Retinal pigment epithelial cell (primary cell): ENCODE results near the gene STH.
"Not testable (repeated sequence)": the region's sequence is repeated elsewhere in the genome, so short reads cannot be mapped to it uniquely, and the experiment has no call there.

Experiments used
- DNase-seq: peaks from one replicate; pipeline ENCODE4 v3.0.0-alpha.2; 2010; ENCODE audit warnings: low read depth
- H3K4me3 ChIP-seq: 2 replicates; pipeline ENCODE4 v1.5.1; 2011; ENCODE audit warnings: mild to moderate bottlenecking, low read length, control low read depth, moderate library complexity
- CTCF ChIP-seq: conservative IDR thresholded peaks from 2 replicates; pipeline ENCODE4 v1.5.1; 2011; ENCODE audit warnings: low read depth, low read length, control low read depth, inconsistent platforms

Gene STH

GRCh38 chr17:45953561-45953960, 45.5 kb upstream of the STH start:
- TF ChIP-seq CTCF = no peak
- no peak for DNase-seq
- H3K4me3 ChIP-seq = no peak overlapping the region

GRCh38 chr17:45954914-45955313, 44.1 kb upstream of the STH start:
- H3K4me3 ChIP-seq = no peak overlapping the region
- DNase-seq = no peak
- no peak for TF ChIP-seq CTCF

- DNase-seq = no peak
- H3K4me3 ChIP-seq = no peak overlapping the region
- no peak for TF ChIP-seq CTCF
These were observed 43.7 kb upstream of the STH start for GRCh38 chr17:45955326-45955725.

- no peak for TF ChIP-seq CTCF
- H3K4me3 ChIP-seq = no peak overlapping the region
These were observed 43.0 kb upstream of the STH start for GRCh38 chr17:45956090-45956489.

GRCh38 chr17:45956746-45957145, 42.3 kb upstream of the STH start:
- not testable (repeated sequence) for DNase-seq

More at GRCh38 chr17:45956090-45956489, 43.0 kb upstream of the STH start:
- no peak for DNase-seq

GRCh38 chr17:45958307-45958706, 40.7 kb upstream of the STH start:
- H3K4me3 ChIP-seq = no peak overlapping the region
- no peak for TF ChIP-seq CTCF
- DNase-seq = no peak

More at GRCh38 chr17:45956746-45957145, 42.3 kb upstream of the STH start:
- H3K4me3 ChIP-seq = not testable (repeated sequence)

- no peak for DNase-seq
- no peak for TF ChIP-seq CTCF
- no peak overlapping the region for H3K4me3 ChIP-seq
These were observed 39.9 kb upstream of the STH start for GRCh38 chr17:45958994-45959665.
